ENCODE measurements around the gene L3MBTL1. TPM values are rescaled to one million over a fixed set of nuclear protein-coding genes. Genes with fewer than 3 reads are reported as not detected.
A peak's percentile ranks its signal among the peaks of the same experiment; 100 is the strongest.

The L3MBTL1 gene
- total RNA-seq = 7.7 and 9.0 TPM in 2 replicates

DNA sequence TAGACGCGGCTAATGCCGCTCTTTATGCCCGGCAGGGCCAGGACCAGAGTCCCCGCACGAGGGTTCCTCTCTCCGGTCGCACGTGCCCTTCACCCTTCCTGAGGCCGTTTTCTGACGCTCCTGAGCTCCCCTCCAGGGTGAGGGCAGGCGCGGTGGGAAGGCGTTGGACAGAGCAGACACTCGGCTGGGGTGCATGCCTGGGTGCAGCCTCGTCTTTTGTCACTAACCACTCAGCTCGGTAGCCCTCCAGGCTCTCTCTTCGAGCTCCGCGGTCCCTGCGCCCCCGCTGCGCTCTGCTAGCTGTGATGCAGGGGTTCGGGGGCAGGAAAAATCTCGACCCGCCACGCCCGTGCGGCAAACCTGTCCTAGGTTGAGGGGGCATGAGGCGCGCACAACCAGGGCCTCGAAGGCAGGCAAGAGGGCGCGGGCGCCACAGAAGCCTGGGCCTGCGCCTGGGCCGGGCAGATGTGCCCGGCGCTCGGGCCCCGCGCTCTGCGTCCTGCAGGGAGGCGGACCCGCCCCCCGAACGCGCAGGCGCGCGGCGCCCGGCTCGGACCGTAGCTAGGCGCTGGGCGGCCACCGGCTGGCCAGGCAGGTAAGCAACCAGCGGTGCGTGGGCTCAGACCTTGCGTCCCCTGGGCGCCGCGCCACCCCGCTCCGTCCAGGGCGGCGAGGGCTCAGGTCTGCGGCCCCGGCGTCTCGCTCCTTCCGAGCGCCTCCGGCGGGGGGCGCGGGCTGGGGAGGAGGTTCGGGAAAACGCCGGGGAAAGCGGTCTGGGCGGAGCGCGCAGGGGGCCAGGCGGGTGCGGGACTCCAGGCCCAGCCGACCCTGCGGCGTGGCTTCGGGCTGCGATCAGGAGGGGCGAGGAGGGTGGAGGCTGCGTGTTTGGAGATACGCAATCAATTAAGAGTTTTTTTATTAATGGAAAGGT is at the start of gene L3MBTL1:
L3MBTL1 (plus strand) TSS at position 548 of the 931 bp plus-strand sequence. CDS start 5,807 bp downstream, outside the sequence.

DNA sequence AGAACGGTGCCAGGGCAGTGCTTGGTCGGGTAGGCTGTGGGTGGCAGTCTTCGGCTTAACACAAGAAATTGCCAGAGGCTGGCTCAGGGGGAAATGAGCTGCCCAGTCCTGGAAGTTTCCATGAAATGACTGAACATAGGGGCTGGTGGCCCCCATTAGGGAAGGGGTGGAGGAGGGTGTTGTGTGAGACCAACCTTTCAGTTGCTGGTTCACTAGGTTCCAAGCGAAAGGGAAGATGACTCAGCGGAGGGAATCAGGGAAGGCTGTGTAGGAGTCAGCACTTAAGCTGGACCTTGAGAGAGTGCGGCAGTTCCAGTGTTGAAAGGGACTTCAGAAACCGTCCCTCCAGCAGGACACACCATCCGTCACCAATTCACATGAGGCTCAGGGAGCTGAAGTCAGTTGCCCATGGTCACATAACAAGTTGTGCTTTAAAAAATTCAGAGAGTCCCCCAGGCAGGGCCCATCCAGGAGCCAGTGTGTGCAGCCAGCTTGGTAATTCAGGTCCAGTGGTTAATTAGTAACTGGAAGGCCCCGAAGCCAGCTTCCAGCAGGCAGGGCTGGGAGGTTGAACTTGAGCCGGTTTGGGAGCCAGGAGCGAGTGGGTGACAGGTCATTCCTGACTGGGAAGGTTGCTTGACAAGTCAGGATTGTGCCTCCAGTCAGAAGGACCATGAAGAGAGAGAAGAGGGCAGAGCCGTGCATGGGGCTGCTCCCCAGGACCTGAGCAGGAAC is 51.1 kb downstream of the L3MBTL1 start, which contains the start of gene SGK2:
SGK2 (plus strand) TSS at position 616 of the 735 bp plus-strand sequence. CDS start 7,469 bp downstream, outside the sequence.

DNA sequence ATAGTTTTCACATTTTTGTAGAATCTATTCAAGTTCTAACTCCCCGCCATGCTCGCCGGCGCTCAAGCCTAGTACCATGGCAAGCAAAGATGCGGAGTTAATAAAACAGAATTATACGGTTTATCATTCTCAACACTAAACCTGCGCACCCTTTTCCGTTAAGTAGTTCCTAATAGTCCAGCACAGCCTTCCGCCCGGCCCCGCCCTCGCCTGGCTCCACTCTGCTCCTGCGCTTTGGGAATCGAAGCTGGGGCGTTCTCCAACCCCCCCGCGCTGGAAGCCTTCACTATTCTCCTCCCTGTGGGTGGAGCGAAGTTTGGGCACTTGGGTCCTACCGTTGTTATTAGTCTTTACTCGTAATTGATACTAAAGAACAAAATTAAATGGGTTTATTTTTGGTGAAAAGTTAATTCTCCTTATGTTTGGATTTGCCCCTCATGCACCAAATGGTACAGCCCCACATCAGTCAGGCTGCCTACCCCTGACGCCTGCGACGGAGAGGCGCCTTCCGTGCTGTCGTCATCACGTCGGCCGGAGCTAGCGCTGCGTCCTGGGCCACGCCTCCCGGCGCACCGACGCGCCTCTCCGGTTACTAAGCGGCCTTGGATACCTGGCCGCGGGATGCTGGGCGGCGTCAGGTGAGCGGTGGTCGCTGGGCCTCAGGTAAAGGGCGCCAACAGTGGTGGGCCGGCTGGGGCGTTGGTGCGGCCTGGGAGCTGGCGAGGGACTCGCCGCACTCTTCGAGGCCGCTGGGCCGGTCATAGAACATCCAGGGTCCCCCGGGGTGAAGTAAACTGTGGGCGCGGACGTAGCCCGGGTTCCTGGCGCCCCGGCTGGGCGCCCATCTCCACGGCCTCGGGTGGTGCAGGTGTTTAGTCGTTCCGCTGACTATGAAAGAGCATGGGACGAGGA is 83.2 kb downstream of the L3MBTL1 start, which contains the start of gene IFT52:
IFT52 (plus strand) TSS at position 546 of the 912 bp plus-strand sequence. CDS start 3,762 bp downstream, outside the sequence.

Small RNA genes lying within 50 kb of the gene (small RNA-seq; reads per million reads assigned to genes)
- 0.65 reads per million, percentile 22 among the genes with 10 or more reads in this experiment for gene RNU6-1251P

Other genes with a start within 250 kb of the L3MBTL1 start
- 71.2 and 75.0 TPM in 2 replicates for gene SRSF6, start 49.8 kb upstream of the L3MBTL1 start, total RNA-seq
- 0.52 and 1.4 TPM in 2 replicates for gene SGK2, start 51.3 kb downstream of the L3MBTL1 start, total RNA-seq
- gene IFT52, start 83.2 kb downstream of the L3MBTL1 start, total RNA-seq = 46.4 and 48.3 TPM in 2 replicates
- 8.3 and 8.4 TPM in 2 replicates for gene MYBL2, start 159.4 kb downstream of the L3MBTL1 start, total RNA-seq
- gene GTSF1L, start 219.3 kb downstream of the L3MBTL1 start, total RNA-seq = not detected in 2 replicates